GM06990 (cell line): ENCODE results near the gene PDXK.

ENCODE experiments used
- DNase-seq: peaks from one replicate; pipeline ENCODE4 v3.0.0-alpha.2; 2011; ENCODE audit not compliant: insufficient read length; ENCODE audit errors: extremely low read depth
- H3K27me3 ChIP-seq: replicated peaks from 2 replicates; pipeline ENCODE4 v1.6.0; 2011; ENCODE audit warnings: low read length; ENCODE audit not compliant: control insufficient read depth, insufficient read depth
- H3K36me3 ChIP-seq: 2 replicates; pipeline ENCODE4 v1.5.1; 2011; ENCODE audit warnings: low read length; ENCODE audit not compliant: control insufficient read depth, insufficient read depth
- H3K4me3 ChIP-seq: replicated peaks from 2 replicates; pipeline ENCODE4 v1.5.1; 2011; ENCODE audit warnings: low read depth, mild to moderate bottlenecking, control low read depth, low read length
- CTCF ChIP-seq: IDR thresholded peaks from 2 replicates; pipeline ENCODE4 v1.5.1; 2011; ENCODE audit warnings: low read length, control low read depth, mild to moderate bottlenecking, inconsistent platforms; ENCODE audit not compliant: insufficient read depth, poor library complexity, severe bottlenecking

Gene PDXK

GRCh38 chr21:43764576-43765495 lies 45.9 kb downstream of the PDXK start:
- TF ChIP-seq CTCF: no peak
- no peak for DNase-seq
- H3K36me3 ChIP-seq: peaks cover 8% of the 10 kb centered on the region
- H3K4me3 ChIP-seq: no peak overlapping the region
- no peaks in the 10 kb centered on the region for H3K27me3 ChIP-seq

- H3K36me3 ChIP-seq: peaks cover 3% of the 10 kb centered on the region
- DNase-seq: no peak
- no peaks in the 10 kb centered on the region for H3K27me3 ChIP-seq
- TF ChIP-seq CTCF: no peak
- no peak overlapping the region for H3K4me3 ChIP-seq
Observed at GRCh38 chr21:43766734-43767497, 48.0 kb downstream of the PDXK start.

- no peaks in the 10 kb centered on the region for H3K27me3 ChIP-seq
- TF ChIP-seq CTCF: no peak
- H3K36me3 ChIP-seq: peaks cover 2% of the 10 kb centered on the region
- DNase-seq: no peak
- no peak overlapping the region for H3K4me3 ChIP-seq
Observed at GRCh38 chr21:43767498-43767983, 48.6 kb downstream of the PDXK start.

GRCh38 chr21:43767984-43768867 lies 49.3 kb downstream of the PDXK start:
- Histone ChIP-seq H3K36me3 (peaks cover 4% of the 10 kb centered on the region), H3K27me3 (no peaks in the 10 kb centered on the region), H3K4me3 (no peak overlapping the region)
- TF ChIP-seq CTCF: no peak
- DNase-seq: no peak

GRCh38 chr21:43768868-43769167 lies 49.9 kb downstream of the PDXK start:
- TF ChIP-seq CTCF: no peak
- H3K27me3 ChIP-seq: no peaks in the 10 kb centered on the region
- H3K4me3 ChIP-seq: no peak overlapping the region
- H3K36me3 ChIP-seq: peaks cover 7% of the 10 kb centered on the region
- DNase-seq: no peak
